K562 (cell line): ENCODE data around the gene CMIP. TPM values are rescaled to one million over a fixed set of nuclear protein-coding genes. Genes with fewer than 3 reads are reported as not detected.
A peak's percentile ranks its signal among the peaks of the same experiment; 100 is the strongest.

ENCODE experiments used
- ATF4 ChIP-seq: fragments of 450-650 bp; formaldehyde crosslinking; IDR thresholded peaks from 2 replicates; pipeline ENCODE4 v1.4.0; 2022; ENCODE audit warnings: mild to moderate bottlenecking, moderate library complexity
- CHCHD3 ChIP-seq: fragments of 250-450 bp; sonication (Bioruptor Pico); IDR thresholded peaks from 2 replicates; pipeline ENCODE4 v2.1.2; 2022; ENCODE audit warnings: mild to moderate bottlenecking
- CHD2 ChIP-seq: IDR thresholded peaks from 2 replicates; pipeline ENCODE4 v1.6.1; 2011; ENCODE audit warnings: low read depth, low read length
- FOXA1 ChIP-seq: fragments of 450-650 bp; IDR thresholded peaks from 2 replicates; pipeline ENCODE4 v1.6.1; 2016; ENCODE audit warnings: mild to moderate bottlenecking, borderline replicate concordance
- IRF9 ChIP-seq: fragments of 450-650 bp; IDR thresholded peaks from 2 replicates; pipeline ENCODE4 v1.6.1; 2016; ENCODE audit warnings: missing biosample characterization, missing genetic modification characterization
- PYGO2 ChIP-seq: fragments of 450-650 bp; IDR thresholded peaks from 2 replicates; pipeline ENCODE4 v1.6.1; 2016; ENCODE audit warnings: mild to moderate bottlenecking, missing genetic modification characterization, moderate library complexity, missing compliant biosample characterization
- SMARCB1 ChIP-seq: IDR thresholded peaks from 2 replicates; pipeline ENCODE4 v1.6.1; 2011; ENCODE audit warnings: improper control_type of control experiment, low read depth; ENCODE audit not compliant: insufficient read length
- STAG1 ChIP-seq: sonication (generic); formaldehyde crosslinking; IDR thresholded peaks from 2 replicates; pipeline ENCODE4 v1.5.0; 2020; ENCODE audit warnings: missing genetic modification reagents, borderline replicate concordance
- TAF1 ChIP-seq: IDR thresholded peaks from 2 replicates; pipeline ENCODE4 v1.6.1; 2011; ENCODE audit warnings: mild to moderate bottlenecking, low read length, moderate library complexity; ENCODE audit not compliant: insufficient read depth, control insufficient read depth, severe bottlenecking; ENCODE audit errors: extremely low read depth
- TGIF2 ChIP-seq: sonication (generic); formaldehyde crosslinking; IDR thresholded peaks from 2 replicates; pipeline ENCODE4 v1.8.1; 2022; ENCODE audit warnings: mild to moderate bottlenecking, missing genetic modification reagents, moderate library complexity
- TOE1 ChIP-seq, 2 experiments: fragments of 450-650 bp in 1 of 2; sonication (generic) in 1 of 2; formaldehyde crosslinking in 1 of 2; IDR thresholded peaks; 2 replicates each; pipeline versions ENCODE4 v1.7.1 to v1.8.0; 2016 to 2022; ENCODE audit warnings: borderline replicate concordance in 2 of 2, mild to moderate bottlenecking in 2 of 2, antibody characterized with exemption in 1 of 2, inconsistent platforms in 1 of 2, low read depth in 1 of 2, missing genetic modification reagents in 1 of 2, moderate library complexity in 1 of 2
- ZBTB8A ChIP-seq: fragments of 450-650 bp; IDR thresholded peaks from 2 replicates; pipeline ENCODE4 v1.6.1; 2018; ENCODE audit warnings: mild to moderate bottlenecking, moderate library complexity; ENCODE audit not compliant: partially characterized antibody
- ZNF263 ChIP-seq: sonication (generic); formaldehyde crosslinking; IDR thresholded peaks from 2 replicates; pipeline ENCODE4 v1.8.0; 2022; ENCODE audit warnings: mild to moderate bottlenecking, missing genetic modification reagents, borderline replicate concordance
- ZNF449 ChIP-seq: fragments of 250-450 bp; sonication (Bioruptor Pico); IDR thresholded peaks from 2 replicates; pipeline ENCODE4 v1.8.0; 2022; ENCODE audit warnings: moderate library complexity, mild to moderate bottlenecking, inconsistent platforms
- ZNF57 ChIP-seq: fragments of 450-650 bp; formaldehyde crosslinking; IDR thresholded peaks from 2 replicates; pipeline ENCODE4 v1.4.0; 2020; ENCODE audit warnings: mild to moderate bottlenecking, moderate library complexity
- ZNF707 ChIP-seq: fragments of 250-450 bp; sonication (Bioruptor Pico); conservative IDR thresholded peaks from 2 replicates; pipeline ENCODE4 v1.8.0; 2022; ENCODE audit warnings: inconsistent platforms, mild to moderate bottlenecking, moderate library complexity
- ZNF75A ChIP-seq: fragments of 450-650 bp; formaldehyde crosslinking; IDR thresholded peaks from 2 replicates; pipeline ENCODE4 v1.4.0; 2020; ENCODE audit warnings: mild to moderate bottlenecking
- ZZZ3 ChIP-seq: fragments of 450-650 bp; IDR thresholded peaks from 2 replicates; pipeline ENCODE4 v1.6.1; 2016; ENCODE audit warnings: antibody characterized with exemption, mild to moderate bottlenecking, moderate library complexity
- polyA plus RNA-seq, 8 experiments: library from polyadenylated mRNA; depleted of rRNA in 4 of 8; stranded (reverse) in 5 of 8; unstranded in 3 of 8; fragments of >200 nt; fragmentation: Nextera tagmentation in 2 of 8; fragmentation: Illumina TruSeq in 1 of 8; extraction: Ambion mirVana in 2 of 8; extraction: Trizol in 1 of 8; gene quantifications; 2 replicates each; pipeline versions ENCODE4 v1.2.1 to v1.2.3, GENCODE V29; 2011 to 2014; ENCODE audit warnings: inconsistent platforms in 1 of 8, missing spikeins in 1 of 8
- total RNA-seq, 7 experiments: library from RNA; depleted of rRNA in 6 of 7; stranded (reverse); fragments of >200 nt in 6 of 7; fragmentation: Illumina TruSeq in 2 of 7; extraction: Trizol in 2 of 7; gene quantifications; 2 replicates each; pipeline versions ENCODE4 v1.2.1 to v1.2.3, GENCODE V29; 2011 to 2021; ENCODE audit warnings: low replicate concordance in 1 of 7
- TF ChIP-seq, protein P1 (sequence below): sonication (generic); formaldehyde crosslinking; IDR thresholded peaks from 2 replicates; pipeline ENCODE4 v1.8.1; 2022; ENCODE audit warnings: missing genetic modification reagents
- TF ChIP-seq, protein P2 (sequence below): fragments of 450-650 bp; conservative IDR thresholded peaks from 2 replicates; pipeline ENCODE4 v1.6.1; 2016; ENCODE audit warnings: missing genetic modification characterization, low read depth, mild to moderate bottlenecking, control low read depth, missing compliant biosample characterization

CMIP gene
- total and polyA plus RNA-seq, 9 of the 15 experiments (the other 6 are each of a cell fraction or from before 2014, with no cell fraction given) = 0.94 to 82.5 (median 10.3) TPM

DNA sequence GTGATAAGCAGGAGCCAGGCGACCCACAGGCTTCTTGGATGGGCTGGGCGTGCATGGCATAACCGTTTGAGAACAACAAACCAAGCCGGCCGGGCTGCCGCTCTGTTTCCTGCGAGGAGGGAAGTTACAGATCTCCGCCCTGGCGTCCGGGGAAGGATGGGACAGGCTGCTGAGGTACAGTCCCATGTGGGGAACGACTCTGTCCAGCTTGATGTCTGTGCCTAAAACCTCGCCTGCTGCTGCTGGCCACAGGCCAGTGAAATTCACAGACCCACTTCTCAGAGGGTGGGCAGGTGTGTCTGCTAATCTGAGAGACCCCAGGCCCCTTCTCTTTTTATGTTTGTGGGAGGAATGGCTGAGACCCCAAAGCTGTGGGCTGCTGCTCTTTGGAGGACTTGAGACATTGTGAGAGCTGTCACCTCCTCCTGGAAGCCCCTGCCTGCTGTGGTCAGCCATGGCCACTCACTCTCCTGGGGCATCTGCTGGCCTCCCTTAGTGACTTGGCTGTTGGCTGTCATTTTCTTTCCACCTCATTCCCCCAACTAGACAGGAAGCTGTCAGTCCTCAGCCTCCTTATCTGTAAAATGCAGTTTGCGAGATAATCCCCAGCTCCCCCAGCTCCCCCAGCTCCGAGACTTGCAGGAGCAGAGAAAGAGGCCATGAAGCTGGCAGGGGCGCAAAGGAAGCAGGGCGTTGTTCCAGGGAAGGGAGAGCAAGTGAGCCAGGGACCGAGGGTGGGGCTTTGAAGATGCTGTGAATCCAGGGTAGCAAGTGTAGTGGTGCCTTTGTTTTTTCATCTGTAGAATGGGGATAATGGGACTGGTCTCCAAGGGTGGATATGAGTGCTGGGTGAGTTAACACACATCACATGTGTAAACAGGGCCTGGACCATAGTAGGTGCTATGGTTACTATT, 51.0 kb downstream of the CMIP start (continued):
- TF ChIP-seq ZNF707 (CRISPR knock-in tag) (no peak), PYGO2 (tag) (no peak; the same call in 1 of the 2 replicates), ZNF57 (CRISPR knock-in tag) (no peak), ZBTB8A (no peak), TGIF2 (CRISPR knock-in tag) (no peak), CHCHD3 (CRISPR knock-in tag) (no peak), TOE1 (IDR thresholded peaks at IDR 0.05; ENCODE audit: borderline replicate concordance) (peak; percentile 80; the same call in 1 of the 2 replicates), TOE1 (CRISPR knock-in tag; IDR thresholded peaks at IDR 0.05; ENCODE audit: borderline replicate concordance, low read depth) (no peak), STAG1 (CRISPR knock-in tag) (no peak), ZZZ3 (no peak), SMARCB1 (no peak), CHD2 (0 out of 2 replicates have a peak, but pooled peaks have one; percentile 42), TAF1 (peak; percentile 59), ZNF449 (no peak), ATF4 (CRISPR knock-in tag) (peak; percentile 49), IRF9 (tag) (0 out of 2 replicates have a peak, but pooled peaks have one; percentile 39), ZNF75A (CRISPR knock-in tag) (no peak), FOXA1 (no peak), ZNF263 (CRISPR knock-in tag) (no peak; the same call in 1 of the 2 replicates)
- TF ChIP-seq, protein P1, sequence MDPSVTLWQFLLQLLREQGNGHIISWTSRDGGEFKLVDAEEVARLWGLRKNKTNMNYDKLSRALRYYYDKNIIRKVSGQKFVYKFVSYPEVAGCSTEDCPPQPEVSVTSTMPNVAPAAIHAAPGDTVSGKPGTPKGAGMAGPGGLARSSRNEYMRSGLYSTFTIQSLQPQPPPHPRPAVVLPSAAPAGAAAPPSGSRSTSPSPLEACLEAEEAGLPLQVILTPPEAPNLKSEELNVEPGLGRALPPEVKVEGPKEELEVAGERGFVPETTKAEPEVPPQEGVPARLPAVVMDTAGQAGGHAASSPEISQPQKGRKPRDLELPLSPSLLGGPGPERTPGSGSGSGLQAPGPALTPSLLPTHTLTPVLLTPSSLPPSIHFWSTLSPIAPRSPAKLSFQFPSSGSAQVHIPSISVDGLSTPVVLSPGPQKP = no peak
- TF ChIP-seq, protein P2, sequence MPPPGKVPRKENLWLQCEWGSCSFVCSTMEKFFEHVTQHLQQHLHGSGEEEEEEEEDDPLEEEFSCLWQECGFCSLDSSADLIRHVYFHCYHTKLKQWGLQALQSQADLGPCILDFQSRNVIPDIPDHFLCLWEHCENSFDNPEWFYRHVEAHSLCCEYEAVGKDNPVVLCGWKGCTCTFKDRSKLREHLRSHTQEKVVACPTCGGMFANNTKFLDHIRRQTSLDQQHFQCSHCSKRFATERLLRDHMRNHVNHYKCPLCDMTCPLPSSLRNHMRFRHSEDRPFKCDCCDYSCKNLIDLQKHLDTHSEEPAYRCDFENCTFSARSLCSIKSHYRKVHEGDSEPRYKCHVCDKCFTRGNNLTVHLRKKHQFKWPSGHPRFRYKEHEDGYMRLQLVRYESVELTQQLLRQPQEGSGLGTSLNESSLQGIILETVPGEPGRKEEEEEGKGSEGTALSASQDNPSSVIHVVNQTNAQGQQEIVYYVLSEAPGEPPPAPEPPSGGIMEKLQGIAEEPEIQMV (tag) = no peak; the same call in 1 of the 2 replicates
